SK-N-SH treated with all-trans-retinoic acid at 6 μM for 48 hours (cell line): ENCODE data around the gene TNPO2.

ENCODE experiments used
- ATAC-seq: fragments of 200-7000 bp; cut with Tn5 transposase; 3 replicates; pipeline ENCODE4 v1.9.1; 2020; ENCODE audit warnings: mild to moderate bottlenecking, moderate library complexity
- ARNTL ChIP-seq: fragments of 450-650 bp; formaldehyde crosslinking; IDR thresholded peaks from 2 replicates; pipeline ENCODE4 v1.5.0; 2020; ENCODE audit warnings: low read depth, mild to moderate bottlenecking, moderate library complexity, borderline replicate concordance
- CSDC2 ChIP-seq: fragments of 250-450 bp; sonication (Bioruptor Pico); IDR thresholded peaks from 2 replicates; pipeline ENCODE4 v1.5.0; 2020; ENCODE audit warnings: mild to moderate bottlenecking, moderate library complexity
- CSRNP3 ChIP-seq: fragments of 250-450 bp; sonication (Bioruptor Pico); IDR thresholded peaks from 2 replicates; pipeline ENCODE4 v1.5.1; 2021; ENCODE audit warnings: mild to moderate bottlenecking, moderate library complexity
- ESRRG ChIP-seq: fragments of 250-450 bp; sonication (Bioruptor Pico); IDR thresholded peaks from 2 replicates; pipeline ENCODE4 v1.6.1; 2021; ENCODE audit warnings: mild to moderate bottlenecking
- GLIS3 ChIP-seq: fragments of 250-450 bp; sonication (Bioruptor Pico); IDR thresholded peaks from 2 replicates; pipeline ENCODE4 v1.5.0; 2020; ENCODE audit warnings: mild to moderate bottlenecking, moderate library complexity
- ISL1 ChIP-seq: fragments of 250-450 bp; sonication (Bioruptor Pico); IDR thresholded peaks from 2 replicates; pipeline ENCODE4 v2.1.2; 2022; ENCODE audit warnings: mild to moderate bottlenecking, moderate library complexity
- OSR1 ChIP-seq: fragments of 250-450 bp; sonication (Bioruptor Pico); IDR thresholded peaks from 2 replicates; pipeline ENCODE4 v1.8.0; 2022; ENCODE audit warnings: moderate library complexity, mild to moderate bottlenecking, inconsistent platforms
- PATZ1 ChIP-seq: fragments of 250-450 bp; sonication (Bioruptor Pico); IDR thresholded peaks from 2 replicates; pipeline ENCODE4 v1.8.0; 2020; ENCODE audit warnings: mild to moderate bottlenecking, moderate library complexity, borderline replicate concordance
- POU6F1 ChIP-seq: fragments of 250-450 bp; sonication (Bioruptor Pico); IDR thresholded peaks from 2 replicates; pipeline ENCODE4 v1.8.0; 2021; ENCODE audit warnings: low read depth, mild to moderate bottlenecking, moderate library complexity, borderline replicate concordance
- RARB ChIP-seq: fragments of 250-450 bp; sonication (Bioruptor Pico); IDR thresholded peaks from 2 replicates; pipeline ENCODE4 v1.8.0; 2021; ENCODE audit warnings: mild to moderate bottlenecking, moderate library complexity
- SNAI2 ChIP-seq: fragments of 250-450 bp; sonication (Bioruptor Pico); IDR thresholded peaks from 2 replicates; pipeline ENCODE4 v1.5.0; 2020; ENCODE audit warnings: mild to moderate bottlenecking, moderate library complexity
- TCF4 ChIP-seq: fragments of 250-450 bp; sonication (Bioruptor Pico); IDR thresholded peaks from 2 replicates; pipeline ENCODE4 v1.8.0; 2021; ENCODE audit warnings: mild to moderate bottlenecking, moderate library complexity, borderline replicate concordance
- TOX ChIP-seq: fragments of 250-450 bp; sonication (Bioruptor Pico); IDR thresholded peaks from 2 replicates; pipeline ENCODE4 v1.8.0; 2021; ENCODE audit warnings: mild to moderate bottlenecking, moderate library complexity, borderline replicate concordance
- TSHZ2 ChIP-seq: fragments of 250-450 bp; sonication (Bioruptor Pico); IDR thresholded peaks from 2 replicates; pipeline ENCODE4 v1.5.0; 2020; ENCODE audit warnings: mild to moderate bottlenecking, moderate library complexity
- ZC3H10 ChIP-seq: fragments of 250-450 bp; sonication (Bioruptor Pico); IDR thresholded peaks from 2 replicates; pipeline ENCODE4 v1.5.1; 2021; ENCODE audit warnings: mild to moderate bottlenecking, moderate library complexity
- ZFP3 ChIP-seq: fragments of 250-450 bp; sonication (Bioruptor Pico); IDR thresholded peaks from 2 replicates; pipeline ENCODE4 v1.5.0; 2020; ENCODE audit warnings: mild to moderate bottlenecking, moderate library complexity
- ZNF565 ChIP-seq: fragments of 450-650 bp; formaldehyde crosslinking; conservative IDR thresholded peaks from 2 replicates; pipeline ENCODE4 v1.5.0; 2020; ENCODE audit warnings: low read depth, mild to moderate bottlenecking, moderate library complexity
- ZNF70 ChIP-seq: fragments of 450-650 bp; formaldehyde crosslinking; IDR thresholded peaks from 2 replicates; pipeline ENCODE4 v1.5.0; 2020; ENCODE audit warnings: mild to moderate bottlenecking, moderate library complexity
- ZNF8 ChIP-seq: fragments of 450-650 bp; formaldehyde crosslinking; IDR thresholded peaks from 2 replicates; pipeline ENCODE4 v1.5.0; 2020; ENCODE audit warnings: mild to moderate bottlenecking, moderate library complexity

TNPO2 gene

GRCh38 chr19:12675940-12676339 is 47.8 kb downstream of the TNPO2 start (continued):
- TF ChIP-seq TSHZ2 (CRISPR knock-in tag) (no peak), SNAI2 (CRISPR knock-in tag) (no peak), TCF4 (CRISPR knock-in tag) (no peak), ARNTL (CRISPR knock-in tag) (no peak), ZNF70 (no peak), GLIS3 (no peak), ZNF8 (CRISPR knock-in tag) (no peak), ESRRG (CRISPR knock-in tag) (no peak), POU6F1 (CRISPR knock-in tag) (no peak)

GRCh38 chr19:12675399-12675798 is 48.3 kb downstream of the TNPO2 start:
- TF ChIP-seq ESRRG (CRISPR knock-in tag) (no peak), ISL1 (CRISPR knock-in tag) (no peak), GLIS3 (no peak), CSDC2 (CRISPR knock-in tag) (no peak), TOX (CRISPR knock-in tag) (no peak), CSRNP3 (no peak), ZNF565 (CRISPR knock-in tag) (no peak), RARB (no peak), PATZ1 (CRISPR knock-in tag) (no peak), ZNF8 (CRISPR knock-in tag) (no peak), ZFP3 (CRISPR knock-in tag) (no peak), ARNTL (CRISPR knock-in tag) (no peak), OSR1 (CRISPR knock-in tag) (no peak), ZC3H10 (no peak)
- no peak for ATAC-seq

GRCh38 chr19:12672744-12673143 is 51.0 kb downstream of the TNPO2 start:
- ATAC-seq = no peak
- TF ChIP-seq RARB (no peak), TCF4 (CRISPR knock-in tag) (no peak), PATZ1 (CRISPR knock-in tag) (no peak), ZNF8 (CRISPR knock-in tag) (no peak)
